ENCODE data around the gene CCR2.
A peak's percentile ranks its signal among the peaks of the same experiment; 100 is the strongest.

Gene CCR2

DNA sequence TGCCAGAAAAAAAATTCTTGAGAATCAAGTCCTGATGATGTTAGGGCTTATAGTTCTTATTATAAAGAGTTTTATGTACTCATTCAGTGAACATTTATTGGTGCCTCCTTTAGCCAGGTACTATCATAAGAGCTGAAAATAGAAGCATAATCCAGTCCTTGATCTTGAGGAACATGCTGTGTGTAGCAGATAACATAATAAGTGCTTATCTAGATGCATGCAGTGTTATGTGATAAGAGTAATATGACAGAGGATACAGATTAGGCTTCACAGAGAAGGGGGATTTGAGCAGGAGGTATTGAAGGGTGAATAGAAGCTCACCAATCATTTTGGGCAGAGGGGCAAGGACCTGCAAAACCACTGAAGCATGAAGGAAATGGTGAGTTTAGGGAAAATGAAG lies 1.1 kb downstream of the CCR2 start:
- DNase-seq (ENCODE audit: low read depth in 2 of 2) = no peak

- DNase-seq (ENCODE audit: low read depth in 2 of 2) = no peak
These were observed 2.4 kb downstream of the CCR2 start for GRCh38 chr3:46356276-46356675.

- no peak for DNase-seq (ENCODE audit: low read depth in 2 of 2)
These were observed 3.0 kb downstream of the CCR2 start for GRCh38 chr3:46356909-46357308.

DNA sequence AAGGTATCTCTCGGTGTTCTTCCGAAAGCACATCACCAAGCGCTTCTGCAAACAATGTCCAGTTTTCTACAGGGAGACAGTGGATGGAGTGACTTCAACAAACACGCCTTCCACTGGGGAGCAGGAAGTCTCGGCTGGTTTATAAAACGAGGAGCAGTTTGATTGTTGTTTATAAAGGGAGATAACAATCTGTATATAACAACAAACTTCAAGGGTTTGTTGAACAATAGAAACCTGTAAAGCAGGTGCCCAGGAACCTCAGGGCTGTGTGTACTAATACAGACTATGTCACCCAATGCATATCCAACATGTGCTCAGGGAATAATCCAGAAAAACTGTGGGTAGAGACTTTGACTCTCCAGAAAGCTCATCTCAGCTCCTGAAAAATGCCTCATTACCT lies 4.6 kb downstream of the CCR2 start:
- DNase-seq (ENCODE audit: low read depth in 2 of 2) = no peak

DNA sequence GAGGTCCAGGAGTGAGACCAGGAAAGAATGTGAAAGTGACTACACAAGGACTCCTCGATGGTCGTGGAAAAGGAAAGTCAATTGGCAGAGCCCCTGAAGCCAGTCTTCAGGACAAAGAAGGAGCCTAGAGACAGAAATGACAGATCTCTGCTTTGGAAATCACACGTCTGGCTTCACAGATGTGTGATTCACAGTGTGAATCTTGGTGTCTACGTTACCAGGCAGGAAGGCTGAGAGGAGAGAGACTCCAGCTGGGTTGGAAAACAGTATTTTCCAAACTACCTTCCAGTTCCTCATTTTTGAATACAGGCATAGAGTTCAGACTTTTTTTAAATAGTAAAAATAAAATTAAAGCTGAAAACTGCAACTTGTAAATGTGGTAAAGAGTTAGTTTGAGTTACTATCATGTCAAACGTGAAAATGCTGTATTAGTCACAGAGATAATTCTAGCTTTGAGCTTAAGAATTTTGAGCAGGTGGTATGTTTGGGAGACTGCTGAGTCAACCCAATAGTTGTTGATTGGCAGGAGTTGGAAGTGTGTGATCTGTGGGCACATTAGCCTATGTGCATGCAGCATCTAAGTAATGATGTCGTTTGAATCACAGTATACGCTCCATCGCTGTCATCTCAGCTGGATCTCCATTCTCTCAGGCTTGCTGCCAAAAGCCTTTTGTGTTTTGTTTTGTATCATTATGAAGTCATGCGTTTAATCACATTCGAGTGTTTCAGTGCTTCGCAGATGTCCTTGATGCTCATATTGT lies 6.0 kb downstream of the CCR2 start:
- no peak for DNase-seq (ENCODE audit: low read depth in 2 of 2)

GRCh38 chr3:46360907-46361306 lies 7.0 kb downstream of the CCR2 start:
- DNase-seq (ENCODE audit: low read depth in 2 of 2) = no peak

GRCh38 chr3:46361408-46362283 lies 7.7 kb downstream of the CCR2 start:
- DNase-seq (ENCODE audit: low read depth in 2 of 2) = no peak

- DNase-seq (ENCODE audit: low read depth in 2 of 2) = no peak
These were observed 11.1 kb downstream of the CCR2 start for GRCh38 chr3:46365041-46365440.

DNA sequence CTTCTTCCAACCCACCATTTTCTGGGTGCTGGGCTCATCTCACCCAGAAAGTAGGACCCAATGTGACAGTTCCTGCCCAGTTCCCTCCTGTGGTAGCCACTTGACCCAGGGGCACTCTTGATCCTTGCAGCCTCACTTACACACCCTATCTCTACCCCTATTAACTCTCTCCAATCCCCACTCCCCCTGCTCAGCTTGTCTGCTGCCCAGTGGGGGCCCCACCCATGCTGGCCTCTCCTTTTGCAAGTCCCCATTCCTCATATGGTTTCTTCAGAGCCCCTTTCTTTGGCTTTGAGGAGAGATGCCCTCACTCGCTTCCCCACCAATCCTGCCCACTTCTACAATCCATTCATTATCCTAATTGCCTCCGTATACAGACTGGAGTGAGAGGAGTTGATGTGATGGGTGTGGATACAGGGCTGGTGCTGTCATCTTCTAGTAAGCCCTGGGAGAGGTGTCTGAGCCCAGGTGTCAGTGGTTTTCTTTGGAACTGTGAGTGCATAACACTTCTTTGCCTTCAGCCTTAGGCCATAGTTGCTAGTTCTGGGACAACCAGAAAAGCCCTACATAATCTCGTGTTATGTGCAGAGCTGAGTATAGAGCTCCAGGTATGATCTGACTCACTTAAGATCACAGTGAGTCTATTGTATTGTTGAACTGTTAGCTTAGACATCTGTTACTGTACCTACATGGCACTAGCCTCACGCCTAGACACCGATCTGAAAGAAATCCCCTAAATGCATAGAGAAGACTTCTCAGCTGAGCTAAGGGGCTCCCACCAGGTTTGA lies 12.0 kb downstream of the CCR2 start:
- no peak for DNase-seq (ENCODE audit: low read depth in 2 of 2)

- no peak for DNase-seq (ENCODE audit: low read depth in 2 of 2)
These were observed 13.9 kb downstream of the CCR2 start for GRCh38 chr3:46367811-46368210.

GRCh38 chr3:46368569-46368968 lies 14.7 kb downstream of the CCR2 start:
- DNase-seq (ENCODE audit: low read depth in 2 of 2) = peak; percentile 24 to 32

DNA sequence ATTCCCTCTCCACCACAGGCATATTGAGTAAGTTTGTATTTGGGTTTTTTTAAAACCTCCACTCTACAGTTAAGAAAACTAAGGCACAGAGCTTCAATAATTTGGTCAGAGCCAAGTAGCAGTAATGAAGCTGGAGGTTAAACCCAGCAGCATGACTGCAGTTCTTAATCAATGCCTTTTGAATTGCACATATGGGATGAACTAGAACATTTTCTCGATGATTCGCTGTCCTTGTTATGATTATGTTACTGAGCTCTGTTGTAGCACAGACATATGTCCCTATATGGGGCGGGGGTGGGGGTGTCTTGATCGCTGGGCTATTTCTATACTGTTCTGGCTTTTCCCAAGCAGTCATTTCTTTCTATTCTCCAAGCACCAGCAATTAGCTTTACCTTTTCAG lies 15.2 kb downstream of the CCR2 start:
- no peak for DNase-seq (ENCODE audit: low read depth in 2 of 2)

DNA sequence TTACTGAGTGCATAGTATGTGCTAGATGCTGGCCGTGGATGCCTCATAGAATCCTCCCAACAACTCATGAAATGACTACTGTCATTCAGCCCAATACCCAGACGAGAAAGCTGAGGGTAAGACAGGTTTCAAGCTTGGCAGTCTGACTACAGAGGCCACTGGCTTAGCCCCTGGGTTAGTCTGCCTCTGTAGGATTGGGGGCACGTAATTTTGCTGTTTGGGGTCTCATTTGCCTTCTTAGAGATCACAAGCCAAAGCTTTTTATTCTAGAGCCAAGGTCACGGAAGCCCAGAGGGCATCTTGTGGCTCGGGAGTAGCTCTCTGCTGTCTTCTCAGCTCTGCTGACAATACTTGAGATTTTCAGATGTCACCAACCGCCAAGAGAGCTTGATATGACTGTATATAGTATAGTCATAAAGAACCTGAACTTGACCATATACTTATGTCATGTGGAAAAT lies 15.8 kb downstream of the CCR2 start:
- no peak for DNase-seq (ENCODE audit: low read depth in 2 of 2)

- no peak for DNase-seq (ENCODE audit: low read depth in 2 of 2)
These were observed 17.1 kb downstream of the CCR2 start, which contains the start of gene CCR5 for GRCh38 chr3:46370839-46371518. Gene CCR5, plus strand, starts transcription at chr3:46370946. Its CDS starts 1,957 bp downstream, at chr3:46372903.

- no peak for DNase-seq (ENCODE audit: low read depth in 2 of 2)
These were observed 17.8 kb downstream of the CCR2 start for GRCh38 chr3:46371519-46372340.

DNA sequence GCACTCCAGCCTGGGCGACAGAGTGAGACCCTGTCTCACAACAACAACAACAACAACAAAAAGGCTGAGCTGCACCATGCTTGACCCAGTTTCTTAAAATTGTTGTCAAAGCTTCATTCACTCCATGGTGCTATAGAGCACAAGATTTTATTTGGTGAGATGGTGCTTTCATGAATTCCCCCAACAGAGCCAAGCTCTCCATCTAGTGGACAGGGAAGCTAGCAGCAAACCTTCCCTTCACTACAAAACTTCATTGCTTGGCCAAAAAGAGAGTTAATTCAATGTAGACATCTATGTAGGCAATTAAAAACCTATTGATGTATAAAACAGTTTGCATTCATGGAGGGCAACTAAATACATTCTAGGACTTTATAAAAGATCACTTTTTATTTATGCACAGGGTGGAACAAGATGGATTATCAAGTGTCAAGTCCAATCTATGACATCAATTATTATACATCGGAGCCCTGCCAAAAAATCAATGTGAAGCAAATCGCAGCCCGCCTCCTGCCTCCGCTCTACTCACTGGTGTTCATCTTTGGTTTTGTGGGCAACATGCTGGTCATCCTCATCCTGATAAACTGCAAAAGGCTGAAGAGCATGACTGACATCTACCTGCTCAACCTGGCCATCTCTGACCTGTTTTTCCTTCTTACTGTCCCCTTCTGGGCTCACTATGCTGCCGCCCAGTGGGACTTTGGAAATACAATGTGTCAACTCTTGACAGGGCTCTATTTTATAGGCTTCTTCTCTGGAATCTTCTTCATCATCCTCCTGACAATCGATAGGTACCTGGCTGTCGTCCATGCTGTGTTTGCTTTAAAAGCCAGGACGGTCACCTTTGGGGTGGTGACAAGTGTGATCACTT lies 18.8 kb downstream of the CCR2 start:
- DNase-seq (ENCODE audit: low read depth in 2 of 2) = no peak

- no peak for DNase-seq (ENCODE audit: low read depth in 2 of 2)
These were observed 20.8 kb downstream of the CCR2 start for GRCh38 chr3:46374755-46375154.

- DNase-seq (ENCODE audit: low read depth in 2 of 2) = no peak
These were observed 21.3 kb downstream of the CCR2 start for GRCh38 chr3:46375218-46375617.

GRCh38 chr3:46375814-46376213 lies 21.9 kb downstream of the CCR2 start:
- DNase-seq (ENCODE audit: low read depth in 2 of 2) = no peak
